Fibroblast of lung (primary cell): ENCODE data around the gene HSPA9. TPM values are rescaled to one million over a fixed set of nuclear protein-coding genes. Genes with fewer than 3 reads are reported as not detected.

Source experiments
- DNase-seq, 2 donors: peaks; one replicate each; pipeline versions ENCODE4 v3.0.0 to v3.0.0-alpha.2; 2010; ENCODE audit warnings: low read depth in 2 of 2
- H2AFZ ChIP-seq: 2 replicates; pipeline ENCODE4 v1.5.1; 2012; ENCODE audit warnings: low read length, control low read depth, inconsistent platforms
- H3K27ac ChIP-seq: 2 replicates; pipeline ENCODE4 v1.5.1; 2011; ENCODE audit warnings: low read length, control low read depth; ENCODE audit not compliant: insufficient read depth
- H3K27me3 ChIP-seq: 2 replicates; pipeline ENCODE4 v1.5.1; 2011; ENCODE audit warnings: mild to moderate bottlenecking, low read length; ENCODE audit not compliant: control insufficient read depth, insufficient read depth
- H3K36me3 ChIP-seq: 2 replicates; pipeline ENCODE4 v1.5.1; 2011; ENCODE audit warnings: low read length; ENCODE audit not compliant: control insufficient read depth, insufficient read depth
- H3K4me1 ChIP-seq: 2 replicates; pipeline ENCODE4 v1.5.1; 2011; ENCODE audit warnings: low read length; ENCODE audit not compliant: control insufficient read depth, insufficient read depth; ENCODE audit errors: extremely low read depth
- H3K4me2 ChIP-seq: 2 replicates; pipeline ENCODE4 v1.5.1; 2011; ENCODE audit warnings: low read length, control low read depth; ENCODE audit not compliant: insufficient read depth; ENCODE audit errors: extremely low read depth
- H3K4me3 ChIP-seq, 4 experiments: fragments of 200-600 bp in 1 of 4; sonication (generic) in 1 of 4; replicated peaks in 1 of 4; 2 replicates each; pipeline ENCODE4 v1.5.1; 2011 to 2016; ENCODE audit warnings: low read length in 4 of 4, low read depth in 3 of 4, mild to moderate bottlenecking in 3 of 4, control low read depth in 2 of 4, inconsistent platforms in 1 of 4, mixed read lengths in 1 of 4; ENCODE audit not compliant: insufficient read depth in 1 of 4; ENCODE audit errors: control extremely low read depth in 1 of 4
- H3K79me2 ChIP-seq: 2 replicates; pipeline ENCODE4 v1.5.1; 2012; ENCODE audit warnings: mild to moderate bottlenecking, low read length, inconsistent platforms; ENCODE audit not compliant: control insufficient read depth, insufficient read depth
- H3K9ac ChIP-seq: 2 replicates; pipeline ENCODE4 v1.5.1; 2011; ENCODE audit warnings: mild to moderate bottlenecking, low read length, control low read depth; ENCODE audit not compliant: insufficient read depth
- H3K9me3 ChIP-seq: 2 replicates; pipeline ENCODE4 v1.5.1; 2012; ENCODE audit warnings: low read depth, low read length; ENCODE audit not compliant: control insufficient read depth, insufficient read depth
- H4K20me1 ChIP-seq: 2 replicates; pipeline ENCODE4 v1.5.1; 2011; ENCODE audit warnings: low read length; ENCODE audit not compliant: control insufficient read depth, insufficient read depth; ENCODE audit errors: extremely low read depth
- EZH2 ChIP-seq: IDR thresholded peaks from 2 replicates; pipeline ENCODE4 v1.5.1; 2012; ENCODE audit warnings: low read length, control low read depth, mild to moderate bottlenecking; ENCODE audit errors: missing control alignments
- polyA plus RNA-seq, 2 donors: library from polyadenylated mRNA; depleted of rRNA in 1 of 2; stranded (reverse) in 1 of 2; unstranded in 1 of 2; fragments of >200 nt; gene quantifications; 2 replicates each; pipeline ENCODE4 v1.2.1, GENCODE V29; 2011 to 2012; ENCODE audit warnings: missing spikeins in 1 of 2
- total RNA-seq: library from RNA; depleted of rRNA; stranded (reverse); fragments of >200 nt; gene quantifications from 2 replicates; pipeline ENCODE4 v1.2.1, GENCODE V29; 2014
- TF ChIP-seq, protein P1 (sequence below), 2 donors: IDR thresholded peaks in 1 of 2; conservative IDR thresholded peaks in 1 of 2; 1 replicate in 1 of 2; 2 replicates in 1 of 2; pipeline ENCODE4 v1.5.1; 2011 to 2012; ENCODE audit warnings: low read length in 2 of 2, control low read depth in 1 of 2, inconsistent platforms in 1 of 2, low read depth in 1 of 2, mild to moderate bottlenecking in 1 of 2

HSPA9 gene
- total and polyA plus RNA-seq, 2 donors (not counting 1 experiment from before 2014, with no cell fraction given) = 148 to 522 TPM

DNA sequence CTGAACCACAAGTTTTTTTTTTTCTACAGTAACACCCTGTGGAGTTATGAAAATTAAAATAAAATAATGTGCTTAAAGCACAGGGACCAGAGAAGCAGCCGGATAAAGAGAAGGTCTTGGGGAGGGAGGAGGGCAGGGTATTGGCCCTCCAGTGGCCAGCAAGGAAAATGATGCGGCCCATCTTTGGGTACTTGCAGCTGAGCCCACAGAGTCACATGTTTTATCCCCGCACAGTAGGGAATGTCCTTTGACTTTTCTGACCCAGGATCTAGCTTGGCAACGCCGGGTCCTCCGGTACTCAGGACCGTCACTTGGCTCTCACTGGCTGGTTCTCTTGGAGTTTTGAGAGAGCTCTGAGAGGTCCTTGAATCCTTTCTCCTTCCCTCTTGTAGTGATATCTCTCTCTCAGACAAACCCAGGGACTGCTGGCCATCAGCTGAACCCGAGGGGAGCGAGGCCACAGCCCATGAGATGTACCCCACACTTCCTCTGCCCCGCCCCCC is 35.3 kb upstream of the HSPA9 start:
- Histone ChIP-seq H3K9me3 (no peaks in the 10 kb centered on the region), H3K9ac (no peak overlapping the region), H3K4me1 (peaks cover 2% of the 10 kb centered on the region), H3K4me3 (no peak overlapping the region), H2AFZ (peak overlapping the region; percentile 12), H3K79me2 (no peaks in the 10 kb centered on the region), H3K27me3 (peaks cover 9% of the 10 kb centered on the region), H3K36me3 (no peaks in the 10 kb centered on the region), H3K4me2 (no peak overlapping the region), H4K20me1 (no peaks in the 10 kb centered on the region), H3K27ac (no peak overlapping the region)
- TF ChIP-seq, protein P1, sequence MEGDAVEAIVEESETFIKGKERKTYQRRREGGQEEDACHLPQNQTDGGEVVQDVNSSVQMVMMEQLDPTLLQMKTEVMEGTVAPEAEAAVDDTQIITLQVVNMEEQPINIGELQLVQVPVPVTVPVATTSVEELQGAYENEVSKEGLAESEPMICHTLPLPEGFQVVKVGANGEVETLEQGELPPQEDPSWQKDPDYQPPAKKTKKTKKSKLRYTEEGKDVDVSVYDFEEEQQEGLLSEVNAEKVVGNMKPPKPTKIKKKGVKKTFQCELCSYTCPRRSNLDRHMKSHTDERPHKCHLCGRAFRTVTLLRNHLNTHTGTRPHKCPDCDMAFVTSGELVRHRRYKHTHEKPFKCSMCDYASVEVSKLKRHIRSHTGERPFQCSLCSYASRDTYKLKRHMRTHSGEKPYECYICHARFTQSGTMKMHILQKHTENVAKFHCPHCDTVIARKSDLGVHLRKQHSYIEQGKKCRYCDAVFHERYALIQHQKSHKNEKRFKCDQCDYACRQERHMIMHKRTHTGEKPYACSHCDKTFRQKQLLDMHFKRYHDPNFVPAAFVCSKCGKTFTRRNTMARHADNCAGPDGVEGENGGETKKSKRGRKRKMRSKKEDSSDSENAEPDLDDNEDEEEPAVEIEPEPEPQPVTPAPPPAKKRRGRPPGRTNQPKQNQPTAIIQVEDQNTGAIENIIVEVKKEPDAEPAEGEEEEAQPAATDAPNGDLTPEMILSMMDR (conservative IDR thresholded peaks at IDR 0.05 in 1 of 2, IDR thresholded peaks at IDR 0.05 in 1 of 2; ENCODE audit: low read depth in 1 of 2, low read length in 2 of 2) = peak; percentile 27 to 47
- TF ChIP-seq EZH2 = no peak
- DNase-seq = peak; percentile 18 to 31

DNA sequence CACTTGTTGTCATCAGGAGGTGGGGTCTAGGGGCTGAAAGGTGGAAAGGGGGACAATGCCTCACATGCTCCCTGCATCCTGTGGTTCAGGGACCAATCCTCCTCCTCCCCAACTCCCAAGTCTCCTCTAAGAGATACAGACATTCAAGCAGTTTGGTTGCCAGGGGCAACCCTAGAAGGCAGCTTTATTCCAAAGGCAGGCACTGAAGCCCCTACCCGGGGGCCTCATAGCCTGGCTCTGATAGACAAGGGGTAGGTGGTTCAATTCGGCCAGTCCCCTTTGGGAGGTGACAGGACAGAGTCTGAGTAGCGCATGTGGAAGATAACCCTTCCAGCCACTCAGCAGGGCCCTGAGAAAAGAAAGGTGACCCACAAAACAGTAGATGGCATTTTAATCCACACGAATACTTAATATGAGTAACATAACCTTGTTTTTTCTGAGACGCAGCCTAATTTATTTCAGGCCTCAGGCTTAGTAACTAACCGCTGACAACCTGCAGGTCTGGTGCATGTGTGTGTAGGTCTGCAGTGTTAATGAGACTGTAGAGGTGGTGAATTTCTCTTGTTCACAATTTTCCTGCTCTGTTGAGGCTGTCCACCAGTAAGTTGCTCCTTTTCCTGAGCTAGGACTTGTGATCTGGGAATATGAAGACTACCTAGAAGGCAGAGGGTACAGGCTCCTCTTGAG is 31.3 kb upstream of the HSPA9 start:
- Histone ChIP-seq H3K4me1 (peaks cover 2% of the 10 kb centered on the region), H3K27me3 (peaks cover 18% of the 10 kb centered on the region), H4K20me1 (no peaks in the 10 kb centered on the region), H3K79me2 (no peaks in the 10 kb centered on the region), H3K36me3 (no peaks in the 10 kb centered on the region), H3K4me2 (no peak overlapping the region), H3K9ac (no peak overlapping the region), H3K27ac (no peak overlapping the region), H2AFZ (no peak overlapping the region), H3K4me3 (no peak overlapping the region), H3K9me3 (no peaks in the 10 kb centered on the region)
- no peak for DNase-seq
- no peak for TF ChIP-seq EZH2
- TF ChIP-seq, protein P1 (conservative IDR thresholded peaks at IDR 0.05 in 1 of 2, IDR thresholded peaks at IDR 0.05 in 1 of 2; ENCODE audit: low read depth in 1 of 2, low read length in 2 of 2) = no peak

DNA sequence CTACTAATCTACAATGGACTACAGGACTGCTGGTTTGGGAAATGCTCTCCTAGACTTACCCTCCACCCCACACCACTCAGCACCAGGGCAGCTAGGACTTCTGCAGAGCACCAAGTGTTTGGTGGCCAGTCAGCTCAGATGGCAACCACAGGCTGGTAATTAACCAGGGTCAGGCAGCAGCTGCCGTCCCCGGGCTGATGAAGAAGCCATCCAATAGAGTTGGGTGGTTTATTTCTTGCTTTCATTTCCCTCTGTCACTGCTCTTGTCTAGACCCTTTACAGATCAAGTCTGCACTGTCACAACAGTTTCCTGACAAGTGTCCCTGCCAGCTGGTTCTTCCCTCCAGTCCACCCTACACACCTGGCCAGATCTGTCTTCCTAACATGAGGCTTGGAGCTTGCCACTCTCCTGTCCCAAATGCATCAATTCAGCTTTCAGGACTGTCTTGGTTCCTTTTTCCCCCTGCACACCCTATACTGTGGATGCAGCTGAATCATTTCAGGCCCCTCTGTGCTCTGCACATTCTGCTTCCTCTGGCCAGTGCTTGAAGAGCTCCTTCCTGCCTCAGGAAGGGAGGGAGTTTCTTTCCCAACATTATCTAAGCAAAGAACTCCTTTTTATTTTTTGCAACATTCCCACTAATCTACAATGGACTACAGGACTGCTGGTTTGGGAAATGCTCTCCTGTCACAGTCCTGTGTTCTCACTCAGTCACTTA is 30.2 kb upstream of the HSPA9 start:
- no peak for DNase-seq
- H3K4me2 ChIP-seq = no peak overlapping the region
- no peak overlapping the region for H3K4me3 ChIP-seq
- H3K27ac ChIP-seq = no peak overlapping the region
- no peak overlapping the region for H2AFZ ChIP-seq
- no peaks in the 10 kb centered on the region for H3K9me3 ChIP-seq
- TF ChIP-seq, protein P1 (conservative IDR thresholded peaks at IDR 0.05 in 1 of 2, IDR thresholded peaks at IDR 0.05 in 1 of 2; ENCODE audit: low read depth in 1 of 2, low read length in 2 of 2) = no peak
- peak; percentile 26 for TF ChIP-seq EZH2
- H3K4me1 ChIP-seq = peaks cover 2% of the 10 kb centered on the region
- H3K27me3 ChIP-seq = peaks cover 18% of the 10 kb centered on the region
- H3K79me2 ChIP-seq = no peaks in the 10 kb centered on the region
- H3K9ac ChIP-seq = no peak overlapping the region
- H3K36me3 ChIP-seq = no peaks in the 10 kb centered on the region
- no peaks in the 10 kb centered on the region for H4K20me1 ChIP-seq
